ENCODE measurements around the gene TEKT4.

The TEKT4 gene

GRCh38 chr2:94876523-94876863, 5.3 kb downstream of the TEKT4 start:
- no peak for TF ChIP-seq TAF1 (IDR thresholded peaks at IDR 0.05; ENCODE audit: low read depth)
- TF ChIP-seq TEAD4 (IDR thresholded peaks at IDR 0.05), result no peak
- no peak for TF ChIP-seq REST (IDR thresholded peaks at IDR 0.05; ENCODE audit: low read depth)
- TF ChIP-seq NFIC (IDR thresholded peaks at IDR 0.05), result no peak
- TF ChIP-seq EGR1 (IDR thresholded peaks at IDR 0.05), result no peak
- TF ChIP-seq FOXM1 (IDR thresholded peaks at IDR 0.05; ENCODE audit: borderline replicate concordance, low read depth), result no peak
- TF ChIP-seq CREB1 (IDR thresholded peaks at IDR 0.05; ENCODE audit: low read depth), result no peak
- no peak for TF ChIP-seq EP300 (IDR thresholded peaks at IDR 0.05; ENCODE audit: borderline replicate concordance)
- TF ChIP-seq USF1 (IDR thresholded peaks at IDR 0.05), result no peak
- TF ChIP-seq TCF12 (IDR thresholded peaks at IDR 0.05; ENCODE audit: low read depth), result no peak
- no peak for TF ChIP-seq RAD21 (IDR thresholded peaks at IDR 0.05; ENCODE audit: low read depth)
- TF ChIP-seq ZBTB7A (IDR thresholded peaks at IDR 0.05; ENCODE audit: low read depth), result no peak
- no peak for TF ChIP-seq YY1 (IDR thresholded peaks at IDR 0.05; ENCODE audit: low read depth)
- no peak for TF ChIP-seq MAX (IDR thresholded peaks at IDR 0.05)
- no peak for TF ChIP-seq CEBPB (IDR thresholded peaks at IDR 0.05)

GRCh38 chr2:94877129-94877528, 5.9 kb downstream of the TEKT4 start:
- TF ChIP-seq CEBPB (IDR thresholded peaks at IDR 0.05), result no peak
- TF ChIP-seq TEAD4 (IDR thresholded peaks at IDR 0.05), result no peak
- TF ChIP-seq TAF1 (IDR thresholded peaks at IDR 0.05; ENCODE audit: low read depth), result no peak
- TF ChIP-seq NFIC (IDR thresholded peaks at IDR 0.05), result no peak
- TF ChIP-seq CREB1 (IDR thresholded peaks at IDR 0.05; ENCODE audit: low read depth), result no peak
- no peak for TF ChIP-seq FOXM1 (IDR thresholded peaks at IDR 0.05; ENCODE audit: borderline replicate concordance, low read depth)
- TF ChIP-seq ZBTB7A (IDR thresholded peaks at IDR 0.05; ENCODE audit: low read depth), result no peak
- no peak for TF ChIP-seq TCF12 (IDR thresholded peaks at IDR 0.05; ENCODE audit: low read depth)
- no peak for TF ChIP-seq RAD21 (IDR thresholded peaks at IDR 0.05; ENCODE audit: low read depth)
- TF ChIP-seq EP300 (IDR thresholded peaks at IDR 0.05; ENCODE audit: borderline replicate concordance), result no peak
- TF ChIP-seq USF1 (IDR thresholded peaks at IDR 0.05), result no peak

- no peak for TF ChIP-seq TCF12 (IDR thresholded peaks at IDR 0.05; ENCODE audit: low read depth)
- TF ChIP-seq TEAD4 (IDR thresholded peaks at IDR 0.05), result no peak
- TF ChIP-seq TAF1 (IDR thresholded peaks at IDR 0.05; ENCODE audit: low read depth), result no peak
- no peak for TF ChIP-seq NFIC (IDR thresholded peaks at IDR 0.05)
- no peak for TF ChIP-seq USF1 (IDR thresholded peaks at IDR 0.05)
- TF ChIP-seq RAD21 (IDR thresholded peaks at IDR 0.05; ENCODE audit: low read depth), result no peak
- TF ChIP-seq CEBPB (IDR thresholded peaks at IDR 0.05), result no peak
- TF ChIP-seq EP300 (IDR thresholded peaks at IDR 0.05; ENCODE audit: borderline replicate concordance), result no peak
- TF ChIP-seq REST (IDR thresholded peaks at IDR 0.05; ENCODE audit: low read depth), result no peak
- no peak for TF ChIP-seq MAX (IDR thresholded peaks at IDR 0.05)
- TF ChIP-seq YY1 (IDR thresholded peaks at IDR 0.05; ENCODE audit: low read depth), result no peak
- no peak for TF ChIP-seq ZBTB7A (IDR thresholded peaks at IDR 0.05; ENCODE audit: low read depth)
- TF ChIP-seq FOXM1 (IDR thresholded peaks at IDR 0.05; ENCODE audit: borderline replicate concordance, low read depth), result no peak
- TF ChIP-seq CREB1 (IDR thresholded peaks at IDR 0.05; ENCODE audit: low read depth), result no peak
- no peak for TF ChIP-seq EGR1 (IDR thresholded peaks at IDR 0.05)
Measured at GRCh38 chr2:94879314-94879981, 8.2 kb downstream of the TEKT4 start.

- TF ChIP-seq TEAD4 (IDR thresholded peaks at IDR 0.05) (no peak), YY1 (IDR thresholded peaks at IDR 0.05; ENCODE audit: low read depth) (no peak), MAX (IDR thresholded peaks at IDR 0.05) (no peak), ZBTB7A (IDR thresholded peaks at IDR 0.05; ENCODE audit: low read depth) (no peak), FOXM1 (IDR thresholded peaks at IDR 0.05; ENCODE audit: borderline replicate concordance, low read depth) (no peak), TCF12 (IDR thresholded peaks at IDR 0.05; ENCODE audit: low read depth) (no peak), TAF1 (IDR thresholded peaks at IDR 0.05; ENCODE audit: low read depth) (no peak), RAD21 (IDR thresholded peaks at IDR 0.05; ENCODE audit: low read depth) (no peak), CEBPB (IDR thresholded peaks at IDR 0.05) (no peak), REST (IDR thresholded peaks at IDR 0.05; ENCODE audit: low read depth) (no peak), USF1 (IDR thresholded peaks at IDR 0.05) (no peak), CREB1 (IDR thresholded peaks at IDR 0.05; ENCODE audit: low read depth) (no peak), NFIC (IDR thresholded peaks at IDR 0.05) (no peak)
Measured at GRCh38 chr2:94879982-94880377, 8.8 kb downstream of the TEKT4 start.
